OCI-LY3 (cell line): ENCODE data around the gene TRMT1.
"Not testable (repeated sequence)": the region's sequence is repeated elsewhere in the genome, so short reads cannot be mapped to it uniquely, and the experiment has no call there.

Experiments used
- H2AFZ ChIP-seq: fragments of 200-600, 300-600 bp; shearing (Covaris generic); 2 replicates; pipeline ENCODE4 v1.6.0; 2014; ENCODE audit warnings: antibody characterized with exemption, low read depth, low read length
- H3K27ac ChIP-seq: fragments of 200-600, 300-600 bp; sonication (generic); 2 replicates; pipeline ENCODE4 v1.5.1; 2014; ENCODE audit warnings: mild to moderate bottlenecking, low read length, moderate library complexity, mixed read lengths
- H3K27me3 ChIP-seq: fragments of 200-600, 300-600 bp; sonication (generic); 2 replicates; pipeline ENCODE4 v1.6.1; 2014; ENCODE audit warnings: low read depth, low read length, mixed read lengths
- H3K36me3 ChIP-seq: fragments of 200-600, 300-600 bp; sonication (generic); replicated peaks from 2 replicates; pipeline ENCODE3; 2014; ENCODE audit warnings: low read depth, low read length, mixed read lengths
- H3K4me1 ChIP-seq: fragments of 300-600, 200-600 bp; sonication (generic); 2 replicates; pipeline ENCODE4 v1.6.1; 2014; ENCODE audit warnings: low read length, mixed read lengths
- H3K4me2 ChIP-seq: fragments of 200-600, 300-600 bp; sonication (generic); 2 replicates; pipeline ENCODE4 v1.6.1; 2014; ENCODE audit warnings: low read length, mixed read lengths
- H3K4me3 ChIP-seq: fragments of 300-600, 200-600 bp; sonication (generic); 2 replicates; pipeline ENCODE4 v1.5.1; 2014; ENCODE audit warnings: antibody characterized with exemption, mild to moderate bottlenecking, low read length, moderate library complexity
- H3K79me2 ChIP-seq: fragments of 300-600, 200-600 bp; shearing (Covaris generic); 2 replicates; pipeline ENCODE4 v1.6.1; 2014; ENCODE audit warnings: mild to moderate bottlenecking, low read length, mixed read lengths
- H3K9ac ChIP-seq: fragments of 300-600, 200-600 bp; shearing (Covaris generic); 2 replicates; pipeline ENCODE4 v1.6.0; 2014; ENCODE audit warnings: mild to moderate bottlenecking, low read length, moderate library complexity
- H3K9me3 ChIP-seq: fragments of 200-600, 300-600 bp; shearing (Covaris generic); 2 replicates; pipeline ENCODE4 v1.6.1; 2014; ENCODE audit warnings: low read length, mixed read lengths; ENCODE audit not compliant: insufficient read depth
- H4K20me1 ChIP-seq: fragments of 200-600, 300-600 bp; sonication (generic); 2 replicates; pipeline ENCODE4 v1.6.1; 2016; ENCODE audit warnings: low read length, mixed read lengths; ENCODE audit not compliant: insufficient read depth
- EZH2phosphoT487 ChIP-seq: fragments of 200-600 bp; shearing (Covaris generic); IDR thresholded peaks from 2 replicates; pipeline ENCODE4 v1.6.1; 2018; ENCODE audit warnings: antibody characterized with exemption, mixed run types, low read depth
- TF ChIP-seq, protein P1 (sequence below): fragments of 200-600, 300-600 bp; sonication (generic); IDR thresholded peaks from 2 replicates; pipeline ENCODE4 v1.5.1; 2014; ENCODE audit warnings: antibody characterized with exemption, low read length, low read depth

The TRMT1 gene

GRCh38 chr19:13116282-13117175 is at the start of gene TRMT1:
TRMT1 (minus strand) TSS chr19:13116740; CDS start chr19:13116399, 341 bp downstream.
- Histone ChIP-seq H3K36me3 (peaks cover 7% of the 10 kb centered on the region), H3K4me1 (peaks cover 16% of the 10 kb centered on the region), H2AFZ (peak within 1 kb of the TSS; percentile 84), H4K20me1 (peaks cover 28% of the 10 kb centered on the region), H3K79me2 (peaks cover 56% of the 10 kb centered on the region), H3K27ac (peak within 1 kb of the TSS; percentile 80), H3K4me2 (peak within 1 kb of the TSS; percentile 97), H3K4me3 (peak within 1 kb of the TSS; percentile 86), H3K9me3 (no peaks in the 10 kb centered on the region), H3K9ac (peak within 1 kb of the TSS; percentile 79), H3K27me3 (no peaks in the 10 kb centered on the region)
- TF ChIP-seq EZH2phosphoT487, result no peak

DNA sequence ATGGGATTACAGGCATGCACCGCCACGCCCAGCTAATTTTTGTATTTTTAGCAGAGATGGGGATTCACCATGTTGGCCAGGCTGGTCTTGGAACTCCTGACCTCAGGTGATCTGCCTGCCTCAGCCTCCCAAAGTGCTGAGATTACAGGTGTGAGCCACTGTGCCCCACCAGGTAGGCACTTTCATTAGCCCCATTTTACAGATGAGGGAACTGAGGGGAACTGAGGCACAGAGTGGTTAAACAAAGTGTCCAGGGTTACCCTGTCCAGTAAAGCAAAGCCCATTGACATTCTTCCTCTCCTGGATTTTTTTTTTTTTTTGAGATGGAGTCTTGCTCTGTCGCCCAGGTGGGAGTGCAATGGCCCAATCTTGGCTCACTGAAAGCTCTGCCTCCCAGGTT is 49.6 kb upstream of the TRMT1 start:
- H3K36me3 ChIP-seq, H3K4me2 ChIP-seq, H3K9me3 ChIP-seq, H3K27ac ChIP-seq, H3K4me3 ChIP-seq, H3K9ac ChIP-seq, H3K79me2 ChIP-seq, H4K20me1 ChIP-seq, H2AFZ ChIP-seq: not testable (repeated sequence)
- Histone ChIP-seq H3K27me3 (peaks cover 11% of the 10 kb centered on the region; the same call in 1 of the 2 replicates), H3K4me1 (peaks cover 48% of the 10 kb centered on the region)

- Histone ChIP-seq H4K20me1 (no peaks in the 10 kb centered on the region), H3K27ac (no peak overlapping the region), H3K79me2 (no peaks in the 10 kb centered on the region), H3K9me3 (no peaks in the 10 kb centered on the region), H3K4me2 (no peak overlapping the region), H3K4me3 (no peak overlapping the region), H3K36me3 (no peaks in the 10 kb centered on the region), H2AFZ (no peak overlapping the region), H3K27me3 (peaks cover 11% of the 10 kb centered on the region; the same call in 1 of the 2 replicates), H3K9ac (no peak overlapping the region), H3K4me1 (peaks cover 48% of the 10 kb centered on the region)
- TF ChIP-seq EZH2phosphoT487, result no peak
Measured at GRCh38 chr19:13165162-13165997, 48.8 kb upstream of the TRMT1 start.

- Histone ChIP-seq H3K27me3 (peaks cover 11% of the 10 kb centered on the region; the same call in 1 of the 2 replicates), H3K4me1 (peaks cover 48% of the 10 kb centered on the region), H3K36me3 (no peaks in the 10 kb centered on the region), H3K4me3 (peak overlapping the region; percentile 78), H4K20me1 (no peaks in the 10 kb centered on the region), H3K9me3 (no peaks in the 10 kb centered on the region), H2AFZ (peak overlapping the region; percentile 73; the same call in 1 of the 2 replicates), H3K79me2 (no peaks in the 10 kb centered on the region), H3K9ac (peak overlapping the region; percentile 38; the same call in 1 of the 2 replicates), H3K27ac (no peak overlapping the region), H3K4me2 (peak overlapping the region; percentile 92)
- TF ChIP-seq, protein P1, sequence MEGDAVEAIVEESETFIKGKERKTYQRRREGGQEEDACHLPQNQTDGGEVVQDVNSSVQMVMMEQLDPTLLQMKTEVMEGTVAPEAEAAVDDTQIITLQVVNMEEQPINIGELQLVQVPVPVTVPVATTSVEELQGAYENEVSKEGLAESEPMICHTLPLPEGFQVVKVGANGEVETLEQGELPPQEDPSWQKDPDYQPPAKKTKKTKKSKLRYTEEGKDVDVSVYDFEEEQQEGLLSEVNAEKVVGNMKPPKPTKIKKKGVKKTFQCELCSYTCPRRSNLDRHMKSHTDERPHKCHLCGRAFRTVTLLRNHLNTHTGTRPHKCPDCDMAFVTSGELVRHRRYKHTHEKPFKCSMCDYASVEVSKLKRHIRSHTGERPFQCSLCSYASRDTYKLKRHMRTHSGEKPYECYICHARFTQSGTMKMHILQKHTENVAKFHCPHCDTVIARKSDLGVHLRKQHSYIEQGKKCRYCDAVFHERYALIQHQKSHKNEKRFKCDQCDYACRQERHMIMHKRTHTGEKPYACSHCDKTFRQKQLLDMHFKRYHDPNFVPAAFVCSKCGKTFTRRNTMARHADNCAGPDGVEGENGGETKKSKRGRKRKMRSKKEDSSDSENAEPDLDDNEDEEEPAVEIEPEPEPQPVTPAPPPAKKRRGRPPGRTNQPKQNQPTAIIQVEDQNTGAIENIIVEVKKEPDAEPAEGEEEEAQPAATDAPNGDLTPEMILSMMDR, result no peak
- no peak for TF ChIP-seq EZH2phosphoT487
Measured at GRCh38 chr19:13164343-13165161, 48.0 kb upstream of the TRMT1 start.
